Measurements from ENCODE around the gene PSMD11. TPM values are rescaled to one million over a fixed set of nuclear protein-coding genes. Genes with fewer than 3 reads are reported as not detected.
A peak's percentile ranks its signal among the peaks of the same experiment; 100 is the strongest.
"Not testable (repeated sequence)": the region's sequence is repeated elsewhere in the genome, so short reads cannot be mapped to it uniquely, and the experiment has no call there.

Gene PSMD11
- total and polyA plus RNA-seq, 7 experiments from 2014 or later: 60.1 to 112 (median 70.4) TPM

GRCh38 chr17:32446949-32447348 lies 2.6 kb downstream of the PSMD11 start:
- peaks cover 13 to 14% of the 10 kb centered on the region in 2 donors for H3K4me1 ChIP-seq (ENCODE audit: control insufficient read depth in 2 of 2, insufficient read depth in 2 of 2, low read length in 2 of 2)
- no peaks in the 10 kb centered on the region for H3K27me3 ChIP-seq (ENCODE audit: control insufficient read depth in 2 of 2, insufficient read depth in 2 of 2, low read length in 2 of 2)
- no peaks in the 10 kb centered on the region for H3K9me3 ChIP-seq (ENCODE audit: control insufficient read depth in 2 of 3, low read length in 3 of 3)
- peak overlapping the region in 3 of 9 donors; percentile 4 to 19 (median 17) for H3K27ac Mint-ChIP-seq
- H3K4me3 Mint-ChIP-seq: peak overlapping the region in 8 of 10 donors; percentile 15 to 88 (median 64)
- POLR2A ChIA-PET: no interaction called here
- peaks cover 0 to 14% (median 0%) of the 10 kb centered on the region in 5 donors for H3K27me3 Mint-ChIP-seq
- peaks cover 5 to 30% (median 16%) of the 10 kb centered on the region in 5 donors for H3K36me3 Mint-ChIP-seq
- DNase-seq (no peak), ATAC-seq (no peak)
- peaks cover 34 to 59% (median 46%) of the 10 kb centered on the region in 7 donors for H3K4me1 Mint-ChIP-seq
- H3K9me3 Mint-ChIP-seq: no peaks in the 10 kb centered on the region
- no peak overlapping the region for H3K4me3 ChIP-seq (ENCODE audit: low read length)
- H3K27ac ChIP-seq (ENCODE audit: low read depth, low read length): no peak overlapping the region
- CTCF ChIA-PET: interaction anchor here (1.0 kb wide), 1 partner anchor 15 kb away, joined by 5 read pairs; no protein-coding TSS in a partner anchor
- H3K36me3 ChIP-seq (ENCODE audit: control insufficient read depth in 2 of 3, insufficient read depth in 3 of 3, low read length in 3 of 3): peaks cover 4 to 44% (median 9%) of the 10 kb centered on the region in 3 experiments
- intact Hi-C loops (cut with micrococcal nuclease): no loop called here

GRCh38 chr17:32449963-32450362 lies 5.7 kb downstream of the PSMD11 start:
- Histone ChIP-seq H3K36me3 (ENCODE audit: control insufficient read depth in 2 of 3, insufficient read depth in 3 of 3, low read length in 3 of 3) (peaks cover 14 to 68% (median 18%) of the 10 kb centered on the region in 3 experiments), H3K27me3 (ENCODE audit: control insufficient read depth in 2 of 2, insufficient read depth in 2 of 2, low read length in 2 of 2) (no peaks in the 10 kb centered on the region), H3K4me1 (ENCODE audit: control insufficient read depth in 2 of 2, insufficient read depth in 2 of 2, low read length in 2 of 2) (peaks cover 12 to 13% of the 10 kb centered on the region in 2 donors), H3K27ac (ENCODE audit: low read depth, low read length) (no peak overlapping the region), H3K4me3 (ENCODE audit: low read length) (no peak overlapping the region), H3K9me3 (ENCODE audit: control insufficient read depth in 2 of 3, low read length in 3 of 3) (no peaks in the 10 kb centered on the region)
- no peak overlapping the region for H3K27ac Mint-ChIP-seq
- no peak overlapping the region for H3K4me3 Mint-ChIP-seq
- no peaks in the 10 kb centered on the region for H3K27me3 Mint-ChIP-seq
- peaks cover 38 to 73% (median 63%) of the 10 kb centered on the region in 7 donors for H3K4me1 Mint-ChIP-seq
- H3K9me3 Mint-ChIP-seq: no peaks in the 10 kb centered on the region
- H3K36me3 Mint-ChIP-seq: peaks cover 7 to 51% (median 36%) of the 10 kb centered on the region in 5 donors
- ATAC-seq (no peak), DNase-seq (no peak)
- ChIA-PET POLR2A (interaction anchor here (0.5 kb wide), 1 partner anchor 51 kb away, joined by 7 read pairs; no protein-coding TSS in a partner anchor), CTCF (no interaction called here)
- intact Hi-C loops (cut with micrococcal nuclease): no loop called here

GRCh38 chr17:32450379-32450778 lies 6.1 kb downstream of the PSMD11 start:
- Mint-ChIP-seq H3K36me3 (peaks cover 11 to 55% (median 40%) of the 10 kb centered on the region in 5 donors), H3K4me1 (peaks cover 34 to 71% (median 63%) of the 10 kb centered on the region in 7 donors), H3K27ac (peak overlapping the region in 1 of 9 donors; percentile 59)
- H3K9me3 Mint-ChIP-seq; H3K4me3 ChIP-seq (ENCODE audit: low read length); POLR2A ChIA-PET; H3K27me3 ChIP-seq (ENCODE audit: control insufficient read depth in 2 of 2, insufficient read depth in 2 of 2, low read length in 2 of 2); DNase-seq; H3K27ac ChIP-seq (ENCODE audit: low read depth, low read length); H3K4me3 Mint-ChIP-seq; ATAC-seq; intact Hi-C loops (cut with micrococcal nuclease); H3K9me3 ChIP-seq (ENCODE audit: control insufficient read depth in 2 of 3, low read length in 3 of 3); H3K27me3 Mint-ChIP-seq: not testable (repeated sequence)
- CTCF ChIA-PET: interaction anchor here (0.6 kb wide), 1 partner anchor 428 kb away, joined by 3 read pairs; no protein-coding TSS in a partner anchor
- Histone ChIP-seq H3K36me3 (ENCODE audit: control insufficient read depth in 2 of 3, insufficient read depth in 3 of 3, low read length in 3 of 3) (peaks cover 18 to 71% (median 20%) of the 10 kb centered on the region in 3 experiments), H3K4me1 (ENCODE audit: control insufficient read depth in 2 of 2, insufficient read depth in 2 of 2, low read length in 2 of 2) (peaks cover 8 to 11% of the 10 kb centered on the region in 2 donors)

- ChIA-PET CTCF (no interaction called here), POLR2A (no interaction called here)
- intact Hi-C loops (cut with micrococcal nuclease): no loop called here
- Histone ChIP-seq H3K9me3 (ENCODE audit: control insufficient read depth in 2 of 3, low read length in 3 of 3) (no peaks in the 10 kb centered on the region), H3K27ac (ENCODE audit: low read depth, low read length) (no peak overlapping the region), H3K36me3 (ENCODE audit: control insufficient read depth in 2 of 3, insufficient read depth in 3 of 3, low read length in 3 of 3) (peaks cover 19 to 77% (median 20%) of the 10 kb centered on the region in 3 experiments), H3K4me3 (ENCODE audit: low read length) (no peak overlapping the region), H3K27me3 (ENCODE audit: control insufficient read depth in 2 of 2, insufficient read depth in 2 of 2, low read length in 2 of 2) (no peaks in the 10 kb centered on the region), H3K4me1 (ENCODE audit: control insufficient read depth in 2 of 2, insufficient read depth in 2 of 2, low read length in 2 of 2) (no peaks in the 10 kb centered on the region)
- Mint-ChIP-seq H3K4me1 (peaks cover 21 to 63% (median 49%) of the 10 kb centered on the region in 7 donors), H3K36me3 (peaks cover 11 to 54% (median 39%) of the 10 kb centered on the region in 5 donors), H3K27me3 (no peaks in the 10 kb centered on the region), H3K9me3 (no peaks in the 10 kb centered on the region), H3K27ac (peak overlapping the region in 2 of 9 donors; percentile 56 to 83), H3K4me3 (no peak overlapping the region)
- DNase-seq (no peak), ATAC-seq (no peak)
Observed at GRCh38 chr17:32451879-32452278, 7.6 kb downstream of the PSMD11 start.

- ChIA-PET POLR2A (no interaction called here), CTCF (interaction anchor here (1.6 kb wide), 1 partner anchor 11 kb away, joined by 7 read pairs; no protein-coding TSS in a partner anchor)
- Mint-ChIP-seq H3K27ac (peak overlapping the region in 3 of 9 donors; percentile 8 to 83 (median 26)), H3K36me3 (peaks cover 11 to 54% (median 36%) of the 10 kb centered on the region in 5 donors), H3K4me1 (peaks cover 19 to 61% (median 46%) of the 10 kb centered on the region in 7 donors), H3K4me3 (no peak overlapping the region), H3K9me3 (no peaks in the 10 kb centered on the region), H3K27me3 (no peaks in the 10 kb centered on the region)
- DNase-seq (no peak), ATAC-seq (no peak)
- Histone ChIP-seq H3K27me3 (ENCODE audit: control insufficient read depth in 2 of 2, insufficient read depth in 2 of 2, low read length in 2 of 2) (no peaks in the 10 kb centered on the region), H3K36me3 (ENCODE audit: control insufficient read depth in 2 of 3, insufficient read depth in 3 of 3, low read length in 3 of 3) (peaks cover 17 to 81% (median 19%) of the 10 kb centered on the region in 3 experiments), H3K9me3 (ENCODE audit: control insufficient read depth in 2 of 3, low read length in 3 of 3) (no peaks in the 10 kb centered on the region), H3K27ac (ENCODE audit: low read depth, low read length) (no peak overlapping the region), H3K4me1 (ENCODE audit: control insufficient read depth in 2 of 2, insufficient read depth in 2 of 2, low read length in 2 of 2) (no peaks in the 10 kb centered on the region), H3K4me3 (ENCODE audit: low read length) (no peak overlapping the region)
- intact Hi-C loops (cut with micrococcal nuclease): no loop called here
Observed at GRCh38 chr17:32452281-32452680, 8.0 kb downstream of the PSMD11 start.

- H3K4me1 Mint-ChIP-seq: peaks cover 28 to 68% (median 53%) of the 10 kb centered on the region in 7 donors
- no peak for DNase-seq
- H3K4me3 Mint-ChIP-seq: no peak overlapping the region
- no peaks in the 10 kb centered on the region for H3K27me3 ChIP-seq (ENCODE audit: control insufficient read depth in 2 of 2, insufficient read depth in 2 of 2, low read length in 2 of 2)
- H3K4me3 ChIP-seq (ENCODE audit: low read length): no peak overlapping the region
- peaks cover 3 to 4% of the 10 kb centered on the region in 2 donors for H3K4me1 ChIP-seq (ENCODE audit: control insufficient read depth in 2 of 2, insufficient read depth in 2 of 2, low read length in 2 of 2)
- no peak overlapping the region for H3K27ac ChIP-seq (ENCODE audit: low read depth, low read length)
- intact Hi-C loops (cut with micrococcal nuclease): no loop called here
- peaks cover 16 to 84% (median 18%) of the 10 kb centered on the region in 3 experiments for H3K36me3 ChIP-seq (ENCODE audit: control insufficient read depth in 2 of 3, insufficient read depth in 3 of 3, low read length in 3 of 3)
- H3K9me3 ChIP-seq (ENCODE audit: control insufficient read depth in 2 of 3, low read length in 3 of 3): no peaks in the 10 kb centered on the region
- no peaks in the 10 kb centered on the region for H3K9me3 Mint-ChIP-seq
- POLR2A ChIA-PET: interaction anchor here (0.6 to 0.8 kb wide), 2 partner anchors 9 to 53 kb away, joined by 3 read pairs; partner anchors contain the start of gene PSMD11
- peak overlapping the region in 3 of 9 donors; percentile 10 to 45 (median 19) for H3K27ac Mint-ChIP-seq
- CTCF ChIA-PET: interaction anchor here (1.6 kb wide), 1 partner anchor 10 kb away, joined by 7 read pairs; no protein-coding TSS in a partner anchor
- ATAC-seq: no peak
- H3K27me3 Mint-ChIP-seq: no peaks in the 10 kb centered on the region
- H3K36me3 Mint-ChIP-seq: peaks cover 15 to 62% (median 38%) of the 10 kb centered on the region in 5 donors
Observed at GRCh38 chr17:32453370-32453769, 9.1 kb downstream of the PSMD11 start.
